Activated T-cell treated with anti-CD3 and anti-CD28 coated beads for 24 hours (primary cell): Measurements from ENCODE around the gene YES1.
"Not testable (repeated sequence)": the region's sequence is repeated elsewhere in the genome, so short reads cannot be mapped to it uniquely, and the experiment has no call there.

Experiments
- DNase-seq: peaks from one replicate; pipeline ENCODE4 v3.0.0-alpha.2; 2020; ENCODE audit warnings: low read depth

Gene YES1

DNA sequence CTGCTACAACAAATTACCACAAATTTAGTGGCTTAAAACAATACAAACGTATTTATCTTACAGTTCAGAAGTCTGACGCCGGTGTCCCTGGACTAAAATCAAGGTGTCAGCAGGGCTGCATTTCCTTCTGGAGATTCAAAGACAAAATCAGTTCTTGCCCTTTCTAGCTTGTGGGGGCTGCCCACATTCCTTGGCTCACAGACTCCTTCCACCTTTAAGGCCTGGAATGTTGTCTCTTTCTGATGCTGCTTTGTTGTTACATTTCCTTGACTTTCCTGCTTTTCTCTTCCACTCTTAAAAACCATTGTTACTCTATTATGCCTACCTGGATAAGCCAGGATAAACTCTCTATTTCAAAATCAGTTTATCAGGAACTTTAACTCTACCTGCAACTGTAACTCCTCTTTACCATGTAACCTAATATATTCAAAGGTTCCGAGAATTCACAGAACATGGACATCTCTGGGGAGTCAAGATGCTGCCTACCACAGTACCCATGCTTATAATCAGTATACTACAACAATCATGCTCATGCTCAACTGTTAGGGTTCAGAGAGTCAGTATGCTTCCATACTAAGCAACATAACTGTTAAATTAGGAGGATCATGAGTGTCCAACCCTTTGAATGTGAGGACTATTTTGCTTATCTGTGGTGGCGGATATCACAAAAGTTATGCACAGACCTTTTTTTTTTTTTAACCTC, 27.4 kb downstream of the YES1 start:
- DNase-seq, result no peak

DNA sequence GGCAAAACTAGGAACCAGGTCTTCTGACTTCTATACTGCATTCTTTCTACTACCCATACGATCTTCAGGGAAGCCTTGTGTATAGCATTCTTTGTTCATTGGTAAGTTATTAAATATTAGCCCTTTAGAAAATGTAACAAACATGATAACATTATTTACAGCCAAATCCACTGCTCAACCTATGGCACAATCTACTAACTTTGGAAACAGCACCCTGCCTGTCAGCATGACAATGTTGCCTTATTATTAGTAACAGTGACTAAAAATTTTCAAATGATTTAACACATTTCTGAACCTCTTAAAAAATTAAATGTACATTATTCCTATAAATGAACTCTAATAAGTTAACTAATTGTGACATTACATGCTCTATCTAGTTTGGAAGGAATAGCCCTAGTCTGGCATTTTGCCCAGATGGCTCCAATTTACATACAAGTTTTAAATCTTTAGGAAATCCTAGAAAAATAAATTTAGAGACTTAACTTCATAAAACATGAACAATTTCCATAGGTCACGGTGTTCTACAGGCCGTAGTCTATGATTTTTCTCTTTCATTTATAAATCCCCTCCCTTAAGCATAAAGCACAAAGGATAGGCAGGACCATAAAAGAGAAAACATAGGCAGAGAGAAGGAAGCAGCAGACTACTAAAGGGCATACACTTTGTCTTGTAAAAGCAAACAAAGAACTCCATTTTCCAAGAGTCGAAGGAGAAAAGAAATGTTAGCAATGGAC, 33.7 kb downstream of the YES1 start:
- no peak for DNase-seq

DNA sequence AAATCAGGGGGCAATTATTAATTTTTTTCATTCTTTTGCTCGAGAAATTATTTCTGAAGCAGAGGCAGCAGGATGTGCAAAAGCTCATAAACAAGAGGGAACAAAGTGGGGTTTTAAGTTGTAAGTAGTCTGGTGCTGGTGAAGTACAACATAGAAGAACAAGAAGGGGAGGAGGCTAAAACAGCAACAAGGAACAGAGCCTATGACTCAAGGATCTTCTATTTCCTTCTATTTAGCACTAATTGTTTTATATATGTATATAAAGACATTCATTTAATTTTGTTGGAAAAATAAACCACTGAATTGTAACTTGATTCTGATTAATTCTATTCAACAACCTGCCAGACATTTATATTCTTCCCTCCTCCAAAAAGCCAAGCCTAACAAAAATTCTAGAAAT, 35.0 kb downstream of the YES1 start:
- no peak for DNase-seq

DNA sequence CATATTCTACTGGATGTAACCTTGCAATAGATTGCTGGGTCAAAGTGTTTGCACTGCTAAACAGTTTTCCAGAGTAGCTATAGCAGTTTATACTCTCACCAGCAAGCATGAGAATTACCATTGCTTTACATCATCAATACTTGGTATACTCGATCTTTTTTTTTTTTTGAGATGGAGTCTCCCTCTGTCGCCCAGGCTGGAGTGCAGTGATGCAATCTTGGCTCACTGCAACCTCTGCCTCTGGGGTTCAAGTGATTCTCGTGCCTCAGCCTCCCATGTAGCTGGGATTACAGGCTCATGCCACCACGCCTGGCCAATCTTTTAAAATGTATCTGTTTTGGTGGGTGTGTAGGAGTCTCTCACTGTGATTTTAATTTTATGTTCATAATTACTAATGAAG, 36.0 kb downstream of the YES1 start:
- not testable (repeated sequence) for DNase-seq

DNA sequence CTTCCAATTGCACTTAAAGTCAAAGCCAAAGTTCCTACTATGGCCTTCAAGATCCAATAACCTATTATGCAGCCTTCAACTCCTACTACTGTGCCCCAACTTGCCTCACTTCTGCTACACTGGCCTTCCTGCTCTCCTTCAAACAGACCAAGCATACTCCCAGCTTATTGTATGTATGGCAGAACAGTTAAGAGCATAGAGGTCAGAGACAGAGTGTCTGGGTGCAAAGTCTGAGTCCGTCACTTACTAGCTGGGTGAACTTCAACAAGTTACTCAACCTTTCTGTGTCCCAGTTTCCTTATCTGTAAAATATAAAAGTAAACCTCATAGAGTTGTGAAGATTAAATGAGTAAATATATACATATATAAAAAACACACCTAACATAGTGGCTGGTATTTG, 37.2 kb downstream of the YES1 start:
- DNase-seq, result no peak

DNA sequence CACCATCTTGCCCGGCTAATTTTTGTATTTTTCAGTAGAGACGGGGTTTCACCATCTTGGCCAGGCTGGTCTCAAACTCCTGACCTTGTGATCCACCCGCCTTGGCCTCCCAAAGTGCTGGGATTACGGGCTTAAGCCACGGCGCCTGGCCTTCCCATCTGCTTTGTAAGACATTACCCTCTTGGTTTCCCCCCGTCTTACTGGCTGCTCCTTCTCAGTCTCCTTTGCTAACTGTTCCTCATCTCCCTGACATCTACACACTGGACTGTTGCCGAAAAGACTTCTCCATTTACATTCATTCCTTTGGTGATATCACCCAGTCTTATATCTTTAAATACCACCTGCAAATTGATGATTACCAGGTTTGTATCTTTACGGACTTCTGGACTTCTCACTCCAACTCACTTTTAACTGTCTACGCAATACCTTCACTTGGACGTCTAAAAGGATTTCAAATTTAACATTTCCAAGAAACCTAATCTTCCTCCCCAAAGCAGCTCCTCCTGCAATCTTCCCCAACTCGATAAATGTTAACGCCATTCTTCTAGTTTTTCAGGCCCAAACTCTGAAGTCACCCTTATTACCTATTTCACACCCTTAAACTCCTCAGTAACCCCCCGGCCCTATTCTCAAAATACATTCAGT, 37.9 kb downstream of the YES1 start:
- DNase-seq, result no peak

DNA sequence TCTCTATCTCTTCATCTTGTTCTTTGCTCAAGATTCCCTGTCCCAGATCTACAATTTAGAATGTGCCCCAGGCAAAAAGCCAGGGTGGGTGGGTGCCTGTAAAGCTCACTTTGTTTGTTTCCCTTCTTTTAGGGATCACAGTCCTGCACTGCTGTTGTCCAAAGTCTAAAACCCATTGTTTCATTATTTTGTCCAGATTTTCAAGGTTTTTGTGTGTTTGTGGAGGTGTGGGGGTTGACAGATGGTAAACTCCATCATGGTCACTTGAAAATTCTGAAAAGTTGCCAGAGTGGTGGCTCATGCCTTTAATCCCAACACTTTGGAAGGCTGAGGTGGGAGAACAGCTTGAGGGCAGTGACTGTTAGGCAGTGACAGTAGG, 41.5 kb downstream of the YES1 start:
- no peak for DNase-seq

DNA sequence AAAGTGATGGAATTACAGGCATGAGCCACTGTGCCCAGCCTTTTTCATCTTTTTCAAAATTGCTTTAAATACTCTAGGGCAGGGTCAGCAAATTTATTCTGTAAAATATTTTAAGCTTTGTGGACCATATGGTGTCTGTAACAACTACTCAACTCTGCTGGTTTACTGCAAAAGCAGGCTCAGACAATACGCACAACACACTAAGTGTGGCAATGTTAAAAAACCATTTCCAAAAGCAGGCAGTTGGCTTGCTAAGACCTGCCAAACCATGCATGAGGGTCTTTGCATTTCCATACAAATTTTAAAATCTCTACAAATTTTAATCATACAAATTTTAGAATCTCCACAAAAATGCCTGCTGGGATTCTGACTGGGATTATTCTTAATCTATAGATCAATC, 44.1 kb downstream of the YES1 start:
- DNase-seq, result no peak

DNA sequence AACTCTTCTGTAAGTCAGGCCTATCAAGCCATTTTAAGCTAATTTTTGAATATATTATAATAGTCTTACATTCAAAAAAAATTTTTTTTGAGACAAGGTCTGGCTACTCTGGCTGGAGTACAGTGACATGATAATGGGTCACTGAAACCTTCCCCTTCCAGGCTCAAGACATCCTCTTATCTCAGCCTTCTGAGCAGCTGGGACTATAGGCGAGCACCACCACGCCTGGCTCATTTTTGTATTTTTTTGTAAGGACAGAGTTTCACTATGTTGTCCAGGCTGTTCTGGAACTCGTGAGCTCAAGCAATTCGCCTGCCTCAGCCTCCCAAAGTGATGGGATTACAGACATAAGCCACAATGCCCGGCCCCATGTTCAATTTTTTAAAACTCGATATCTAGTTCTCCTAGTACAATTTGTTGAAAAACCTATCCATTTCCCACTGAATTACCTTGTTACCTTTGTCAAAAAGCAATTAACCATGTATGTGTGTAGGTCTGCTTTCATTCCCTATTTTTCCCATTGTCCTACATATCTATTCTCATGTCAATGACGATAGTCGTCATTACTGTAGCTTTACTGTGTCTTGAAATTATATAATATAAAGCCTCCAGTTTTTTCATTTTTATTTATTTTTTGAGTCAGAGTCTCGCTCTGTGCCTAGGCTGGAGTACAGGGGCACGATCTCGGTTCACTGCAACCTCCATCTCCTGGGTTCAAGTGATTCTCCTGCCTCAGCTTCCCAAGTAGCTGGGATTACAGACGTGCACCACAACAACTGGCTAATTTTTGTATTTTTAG, 44.8 kb downstream of the YES1 start:
- DNase-seq, result no peak

DNA sequence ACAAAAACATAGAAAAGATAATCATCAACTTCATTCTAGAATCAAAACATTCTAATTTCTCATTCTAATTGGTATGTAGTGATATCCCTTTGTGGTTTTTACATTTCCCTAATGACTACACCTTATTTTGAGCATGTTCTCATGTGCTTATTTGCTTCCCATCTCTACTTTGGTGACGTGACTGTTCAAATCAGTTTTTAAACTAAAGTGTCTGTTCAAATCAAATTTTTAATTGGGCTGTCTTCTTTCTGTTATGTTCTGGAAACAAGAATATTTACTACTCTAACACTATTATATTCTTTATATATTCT, 45.5 kb downstream of the YES1 start:
- DNase-seq, result no peak

DNA sequence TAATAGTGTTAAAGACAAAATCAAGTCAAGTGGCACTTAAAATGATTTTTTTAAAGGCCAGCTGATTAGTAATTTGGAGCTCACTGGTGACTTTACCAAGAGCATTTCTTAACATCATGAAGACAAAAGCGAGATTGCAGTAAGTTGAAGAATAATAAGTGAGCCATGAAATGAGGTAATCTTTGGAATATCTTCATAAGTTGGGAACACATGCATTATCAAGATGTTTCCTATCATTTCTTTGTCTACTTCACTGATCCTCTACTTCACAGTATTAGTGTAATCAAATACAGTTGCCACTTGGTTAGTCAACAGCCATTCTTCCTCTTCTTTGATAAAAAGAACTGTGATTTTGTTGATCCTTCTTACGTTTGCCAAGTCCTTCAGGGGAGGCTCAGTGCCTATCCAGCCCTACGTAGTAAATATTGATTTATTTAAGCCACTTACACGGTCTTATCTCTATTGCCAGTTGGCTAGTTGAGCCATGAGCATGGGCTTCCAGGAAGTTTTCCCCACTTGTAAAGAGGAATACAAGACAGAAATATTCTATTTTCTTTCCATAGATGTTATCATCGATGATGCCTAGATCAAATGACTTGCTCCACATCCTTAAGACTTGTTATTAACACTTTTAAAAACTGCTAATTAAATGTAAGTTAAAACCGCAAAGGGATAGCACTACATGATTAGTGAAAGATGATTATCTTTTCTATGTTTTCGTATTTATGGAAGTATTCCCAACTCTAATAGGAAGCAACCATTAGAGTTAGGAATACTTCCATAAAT, 46.1 kb downstream of the YES1 start:
- DNase-seq, result no peak

DNA sequence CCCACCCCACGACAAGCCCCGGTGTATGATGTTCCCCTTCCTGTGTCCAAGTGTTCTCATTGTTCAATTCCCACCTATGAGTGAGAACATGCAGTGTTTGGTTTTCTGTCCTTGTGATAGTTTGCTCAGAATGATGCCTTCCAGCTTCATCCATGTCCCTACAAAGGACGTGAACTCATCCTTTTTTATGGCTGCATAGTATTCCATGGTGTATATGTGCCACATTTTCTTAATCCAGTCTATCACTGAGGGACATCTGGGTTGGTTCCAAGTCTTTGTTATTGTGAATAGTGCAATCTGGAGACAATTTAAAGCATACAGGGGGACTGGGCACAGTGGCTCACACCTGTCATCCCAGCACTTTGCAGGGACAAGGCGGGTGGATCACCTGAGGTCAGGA, 52.2 kb downstream of the YES1 start:
- DNase-seq, result not testable (repeated sequence)

DNA sequence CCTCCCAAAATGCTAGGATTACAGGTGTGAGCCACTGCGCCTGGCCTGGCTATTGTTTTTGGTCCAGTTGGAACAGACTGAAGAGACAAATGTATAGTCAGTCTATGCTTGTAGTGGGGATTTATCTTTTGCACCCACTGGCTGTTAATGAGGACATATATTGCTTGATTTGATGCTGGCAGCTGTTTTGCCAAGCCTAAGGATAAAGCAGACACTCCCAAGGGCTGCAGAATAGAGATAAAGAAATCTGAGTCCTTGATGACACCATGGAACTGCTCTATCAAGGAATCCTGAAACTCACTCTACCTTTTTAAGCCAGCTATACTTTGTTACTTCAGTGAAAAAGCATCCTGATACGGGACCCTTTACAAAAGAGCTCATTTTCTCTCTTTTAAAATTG, 56.5 kb downstream of the YES1 start:
- DNase-seq, result no peak

DNA sequence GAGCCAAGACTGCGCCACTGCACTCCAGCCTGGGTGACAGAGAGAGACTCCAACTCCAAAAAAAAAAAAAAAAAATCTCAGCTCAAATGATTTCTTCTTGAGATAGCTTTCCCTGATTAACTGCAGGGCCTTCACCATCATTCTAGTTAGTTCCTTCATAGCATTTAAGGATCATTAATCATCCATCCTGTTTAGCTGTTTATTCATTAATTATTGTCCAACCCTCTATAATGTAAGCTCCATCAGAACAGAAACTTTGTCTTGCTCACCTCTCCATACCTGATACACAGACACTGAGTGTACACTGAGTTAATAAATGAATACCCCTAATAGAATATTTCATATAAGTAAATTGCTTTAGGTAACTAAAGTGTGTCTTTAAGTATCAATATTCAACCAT, 57.4 kb downstream of the YES1 start:
- DNase-seq, result no peak

DNA sequence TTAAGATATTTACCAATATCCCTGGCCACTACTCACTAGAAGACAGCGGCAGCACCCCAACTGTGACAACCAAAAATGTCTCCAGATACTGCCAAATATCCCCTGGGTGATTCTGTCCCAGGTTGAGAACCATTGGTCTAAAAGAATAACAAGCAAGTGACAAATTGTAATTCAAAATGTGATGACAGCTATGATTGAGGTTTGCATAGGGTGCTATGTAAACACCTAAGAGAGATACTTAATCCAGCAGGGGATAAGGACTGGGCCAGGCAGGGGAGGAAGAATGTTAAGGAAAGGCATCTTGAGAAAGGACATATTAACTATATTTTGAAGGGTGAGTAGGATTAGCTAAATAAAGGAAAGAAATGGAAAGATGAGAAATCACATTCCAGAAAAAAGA, 61.6 kb downstream of the YES1 start:
- no peak for DNase-seq

DNA sequence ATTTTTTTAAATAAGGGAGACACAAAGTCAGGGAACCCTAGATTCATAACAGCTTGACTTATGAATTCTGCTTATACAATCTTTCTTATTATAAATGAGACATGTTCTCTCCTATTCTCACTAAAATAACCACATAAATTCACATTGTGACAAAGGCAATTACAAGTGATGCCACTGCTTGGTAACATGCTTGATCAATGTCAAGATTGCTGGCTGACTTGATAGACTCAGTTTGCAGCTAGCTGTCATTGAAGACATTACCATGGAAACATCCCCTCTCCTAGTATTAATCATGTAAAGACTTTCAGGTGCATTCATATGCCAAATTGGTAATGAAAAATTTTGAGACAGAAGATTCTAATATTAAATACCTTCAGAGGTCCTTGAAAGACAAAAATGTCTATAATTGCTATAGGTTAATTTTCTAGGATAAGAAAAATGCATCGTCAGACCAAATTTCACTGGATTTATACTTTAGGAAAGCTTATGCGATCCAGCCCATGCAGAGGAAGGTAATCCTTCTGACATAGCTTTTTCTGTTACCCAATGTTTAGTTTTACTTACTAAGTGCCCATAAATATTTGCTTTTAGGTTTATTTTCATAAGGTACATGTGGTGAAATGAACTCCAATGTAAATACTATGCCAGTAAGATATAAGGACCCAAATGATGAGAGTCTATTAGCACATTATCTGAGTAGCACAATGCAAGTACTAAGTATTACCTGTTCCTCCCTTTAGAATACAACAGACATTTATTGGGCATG, 67.0 kb downstream of the YES1 start:
- no peak for DNase-seq

DNA sequence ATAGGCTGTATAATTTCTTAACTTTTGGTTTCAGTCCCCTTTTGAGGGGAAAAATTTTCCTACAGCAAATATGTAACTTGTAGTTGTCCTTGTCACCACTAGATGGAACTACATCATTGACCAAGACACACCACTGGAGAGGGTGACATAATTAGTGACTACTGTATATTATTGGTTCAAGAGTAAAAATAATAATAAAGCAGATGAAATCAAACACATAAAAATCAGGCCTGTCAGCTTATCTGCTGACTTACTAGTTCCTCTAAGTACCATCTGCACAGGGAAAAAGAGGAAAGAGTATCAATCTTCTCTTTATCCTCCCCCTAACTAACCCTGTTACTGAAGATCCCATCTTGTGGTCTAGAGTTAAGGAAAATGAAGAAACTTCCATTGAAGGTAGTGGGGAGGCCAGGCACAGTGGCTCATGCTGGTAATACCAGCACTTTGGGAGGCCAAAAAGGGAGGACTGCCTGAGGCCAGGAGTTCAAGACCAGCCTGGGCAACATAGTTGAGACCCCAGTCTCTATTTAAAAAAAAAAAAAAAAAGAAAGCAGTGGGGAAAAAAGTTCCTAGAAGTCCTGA, 70.0 kb downstream of the YES1 start:
- no peak for DNase-seq

DNA sequence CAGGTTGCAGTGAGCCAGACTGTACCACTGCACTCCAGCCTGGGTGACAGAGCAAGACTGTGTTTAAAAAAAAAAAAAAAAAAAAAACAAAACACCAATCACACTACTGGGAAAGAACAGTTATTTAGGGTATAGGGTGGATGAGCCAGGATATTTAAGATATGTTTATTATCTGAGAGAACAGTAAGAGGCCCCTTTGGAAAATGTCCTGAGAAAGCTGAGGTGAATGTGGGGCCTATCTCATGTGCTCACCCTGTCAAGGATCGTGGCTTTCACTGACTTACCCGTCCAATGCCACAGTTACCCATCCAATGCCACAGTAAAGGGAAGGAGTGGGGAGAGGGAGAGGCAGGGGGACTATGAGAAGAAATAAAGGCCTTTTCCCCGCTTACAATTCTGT, 79.7 kb downstream of the YES1 start:
- no peak for DNase-seq

DNA sequence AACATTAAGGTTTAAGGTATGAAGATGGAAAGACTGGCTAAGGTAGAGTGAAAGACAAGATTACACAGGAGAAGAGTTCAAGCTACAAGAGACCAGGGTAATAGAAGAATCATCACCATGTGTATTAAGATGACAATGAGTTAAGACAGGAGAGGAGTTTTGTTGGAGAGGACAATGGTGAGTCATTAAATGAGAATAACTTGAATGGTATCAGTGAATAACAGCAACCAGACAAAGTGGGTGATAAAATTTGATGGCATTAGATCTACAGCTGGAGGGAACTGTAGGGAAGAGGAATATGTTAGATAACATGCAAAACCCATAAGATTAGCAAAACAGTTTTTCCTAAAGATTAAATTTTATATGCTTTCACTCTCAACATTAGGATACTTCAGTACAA, 80.9 kb downstream of the YES1 start:
- DNase-seq, result no peak

DNA sequence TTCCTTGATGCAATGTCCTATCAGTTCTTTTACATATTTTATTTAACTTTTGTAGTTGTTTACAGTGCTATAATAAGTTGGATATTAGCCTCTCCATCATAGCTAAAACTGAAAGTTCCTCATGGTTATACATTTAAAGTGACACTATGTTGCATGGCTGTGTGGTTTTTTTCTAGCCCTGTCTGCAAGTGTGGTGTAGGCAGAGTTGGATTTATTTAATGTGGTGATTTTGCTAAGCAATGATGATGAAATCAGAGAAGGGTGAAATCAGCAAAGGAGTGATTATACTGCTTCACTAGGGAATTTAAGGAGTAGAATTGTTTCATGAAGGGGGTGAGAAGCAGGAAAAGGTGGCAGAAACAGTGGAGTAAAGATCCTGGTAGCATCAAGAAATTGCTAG, 81.3 kb downstream of the YES1 start:
- no peak for DNase-seq

DNA sequence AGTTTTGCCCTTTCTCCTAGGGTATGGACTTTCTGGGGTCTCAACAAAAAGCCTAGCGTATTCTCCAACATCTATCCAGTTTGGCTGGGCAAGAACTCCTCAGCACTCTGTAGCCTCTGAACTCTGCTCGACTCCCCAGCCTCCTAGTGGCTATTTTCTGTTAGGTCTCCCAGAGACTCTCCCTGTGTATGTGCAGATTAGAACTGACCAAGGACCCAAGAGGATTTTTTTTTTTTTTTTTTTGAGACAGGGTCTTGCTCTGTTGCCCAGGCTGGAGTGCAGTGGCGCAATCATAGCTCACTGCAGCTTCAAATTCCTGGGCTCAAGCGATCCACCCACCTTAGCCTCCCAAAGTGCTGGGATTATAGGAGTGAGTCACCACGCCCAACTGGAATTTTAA, 81.9 kb downstream of the YES1 start:
- not testable (repeated sequence) for DNase-seq
